Muscle layer of colon (tissue), 2 donors: ENCODE data around the gene LRRC7.

Source experiments
- H3K27ac ChIP-seq: one replicate; pipeline ENCODE4 v1.7.0; 2013; ENCODE audit warnings: low read depth, mild to moderate bottlenecking, low read length, moderate library complexity
- H3K27me3 ChIP-seq, 2 donors: one replicate each; pipeline ENCODE4 v1.7.0; 2013; ENCODE audit warnings: low read length in 2 of 2, mild to moderate bottlenecking in 2 of 2; ENCODE audit not compliant: insufficient read depth in 2 of 2, control insufficient read depth in 1 of 2
- H3K36me3 ChIP-seq: one replicate; pipeline ENCODE4 v1.7.0; 2013; ENCODE audit warnings: mild to moderate bottlenecking, low read length; ENCODE audit not compliant: insufficient read depth
- H3K4me1 ChIP-seq: one replicate; pipeline ENCODE4 v1.7.0; 2013; ENCODE audit warnings: mild to moderate bottlenecking, low read length; ENCODE audit not compliant: insufficient read depth
- H3K4me3 ChIP-seq, 2 donors: one replicate each; pipeline ENCODE4 v1.7.0; 2013; ENCODE audit warnings: low read length in 2 of 2, low read depth in 1 of 2, mild to moderate bottlenecking in 1 of 2, moderate library complexity in 1 of 2
- H3K9ac ChIP-seq: one replicate; pipeline ENCODE4 v1.7.0; 2013; ENCODE audit warnings: low read length
- H3K9me3 ChIP-seq: one replicate; pipeline ENCODE4 v1.7.0; 2013; ENCODE audit warnings: mild to moderate bottlenecking, low read length
- donor health status: abdominal sarcoma.
- donor health status: Adenocarcinoma of cecum.

Gene LRRC7

DNA sequence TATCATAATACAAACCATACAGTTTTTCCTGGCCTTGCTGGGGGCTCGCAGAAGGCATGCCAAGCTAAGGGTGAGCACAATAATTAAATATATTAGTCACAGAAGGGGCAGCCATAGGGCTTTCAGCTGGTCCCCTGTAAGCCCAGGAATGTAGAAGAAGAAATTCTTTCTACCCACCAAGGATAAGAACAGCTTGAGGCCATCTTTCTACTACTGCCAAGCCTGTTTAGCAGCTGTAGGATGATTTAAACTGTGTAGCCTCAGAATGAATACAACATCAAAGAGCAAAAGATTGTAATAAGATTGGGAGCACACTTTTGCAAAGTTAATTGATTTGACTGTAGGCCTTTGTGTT is 171.5 kb downstream of the LRRC7 start:
- Histone ChIP-seq H3K27ac (no peak overlapping the region), H3K27me3 (no peaks in the 10 kb centered on the region), H3K4me1 (no peaks in the 10 kb centered on the region), H3K4me3 (no peak overlapping the region), H3K9me3 (peaks cover 6% of the 10 kb centered on the region), H3K9ac (no peak overlapping the region), H3K36me3 (no peaks in the 10 kb centered on the region)

DNA sequence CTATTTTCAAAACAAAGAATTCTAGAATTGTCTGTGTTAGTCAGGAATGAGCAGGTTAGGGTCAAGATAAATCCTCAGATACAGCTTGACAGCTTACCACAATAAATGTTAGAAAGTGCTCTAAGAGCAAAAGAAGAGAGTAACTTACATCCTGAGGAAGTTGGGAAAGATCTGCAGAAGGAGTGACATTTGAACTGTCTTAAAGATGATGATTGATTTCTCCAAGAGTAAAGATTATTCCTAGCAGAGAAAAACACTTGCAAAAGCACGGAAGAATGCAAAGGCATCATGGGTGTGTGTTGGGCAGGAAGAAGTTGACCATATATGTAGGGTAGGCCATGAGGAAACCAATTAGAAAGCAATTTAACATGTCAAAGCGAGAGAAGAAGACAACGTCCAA is 175.4 kb downstream of the LRRC7 start:
- Histone ChIP-seq H3K9ac (no peak overlapping the region), H3K27ac (no peak overlapping the region), H3K4me3 (no peak overlapping the region), H3K9me3 (no peaks in the 10 kb centered on the region), H3K4me1 (no peaks in the 10 kb centered on the region), H3K27me3 (no peaks in the 10 kb centered on the region), H3K36me3 (no peaks in the 10 kb centered on the region)

DNA sequence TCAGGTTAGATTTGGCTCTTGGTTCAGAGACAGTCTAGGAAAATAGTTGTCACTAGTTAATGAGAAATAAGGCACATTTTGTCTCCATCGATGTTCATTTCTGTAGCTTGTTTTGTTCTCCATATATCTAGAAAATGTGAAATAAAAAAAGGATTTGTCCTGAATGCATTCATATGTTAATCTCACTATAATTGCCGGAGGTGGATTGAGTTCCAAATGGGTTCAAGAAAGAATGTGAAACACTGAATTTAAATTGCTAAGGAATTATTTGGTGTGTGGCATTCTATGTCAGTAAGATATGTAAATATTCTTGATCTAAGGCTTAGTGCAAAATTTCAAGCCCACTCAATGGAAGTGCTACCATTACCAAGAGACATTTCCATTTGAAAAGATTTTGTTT is 176.7 kb downstream of the LRRC7 start:
- Histone ChIP-seq H3K36me3 (no peaks in the 10 kb centered on the region), H3K4me1 (no peaks in the 10 kb centered on the region), H3K27ac (no peak overlapping the region), H3K9me3 (no peaks in the 10 kb centered on the region), H3K4me3 (no peak overlapping the region), H3K27me3 (no peaks in the 10 kb centered on the region), H3K9ac (no peak overlapping the region)

- Histone ChIP-seq H3K9me3 (no peaks in the 10 kb centered on the region), H3K27ac (no peak overlapping the region), H3K36me3 (no peaks in the 10 kb centered on the region), H3K4me1 (no peaks in the 10 kb centered on the region), H3K27me3 (no peaks in the 10 kb centered on the region), H3K9ac (no peak overlapping the region), H3K4me3 (no peak overlapping the region)
These were observed 179.5 kb downstream of the LRRC7 start for GRCh38 chr1:69747207-69747606.

GRCh38 chr1:69750638-69751037 is 182.9 kb downstream of the LRRC7 start:
- Histone ChIP-seq H3K36me3 (no peaks in the 10 kb centered on the region), H3K4me1 (no peaks in the 10 kb centered on the region), H3K27ac (no peak overlapping the region), H3K27me3 (no peaks in the 10 kb centered on the region), H3K9ac (no peak overlapping the region), H3K4me3 (no peak overlapping the region), H3K9me3 (no peaks in the 10 kb centered on the region)

DNA sequence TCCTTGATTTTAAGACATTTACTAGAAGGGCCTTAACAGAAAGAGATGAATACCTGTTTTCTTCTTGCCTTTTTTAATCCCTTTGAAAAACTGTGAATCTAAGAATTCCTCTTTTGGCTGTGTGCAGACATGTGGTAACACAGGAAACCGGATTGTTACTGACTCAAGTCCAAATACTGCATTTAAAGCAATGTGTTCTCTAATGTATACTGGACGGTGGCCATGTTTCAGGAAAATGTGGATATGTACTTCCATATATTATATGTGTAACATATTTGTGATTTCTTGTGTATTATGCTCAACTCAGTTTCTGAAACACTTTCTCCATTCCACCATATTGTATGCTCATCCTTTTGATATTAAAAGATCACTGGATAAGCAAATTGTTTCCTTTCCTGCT is 185.1 kb downstream of the LRRC7 start:
- Histone ChIP-seq H3K27ac (no peak overlapping the region), H3K4me3 (no peak overlapping the region), H3K9me3 (no peaks in the 10 kb centered on the region), H3K36me3 (no peaks in the 10 kb centered on the region), H3K9ac (no peak overlapping the region), H3K4me1 (no peaks in the 10 kb centered on the region), H3K27me3 (no peaks in the 10 kb centered on the region)

- no peak overlapping the region for H3K27ac ChIP-seq
- H3K36me3 ChIP-seq: no peaks in the 10 kb centered on the region
- H3K9ac ChIP-seq: no peak overlapping the region
- H3K9me3 ChIP-seq: no peaks in the 10 kb centered on the region
- no peaks in the 10 kb centered on the region for H3K4me1 ChIP-seq
- H3K27me3 ChIP-seq: no peaks in the 10 kb centered on the region
- no peak overlapping the region for H3K4me3 ChIP-seq
These were observed 186.8 kb downstream of the LRRC7 start for GRCh38 chr1:69754521-69754920.

- Histone ChIP-seq H3K4me3 (no peak overlapping the region), H3K27me3 (no peaks in the 10 kb centered on the region), H3K4me1 (no peaks in the 10 kb centered on the region), H3K36me3 (no peaks in the 10 kb centered on the region), H3K27ac (no peak overlapping the region), H3K9me3 (no peaks in the 10 kb centered on the region), H3K9ac (no peak overlapping the region)
These were observed 187.9 kb downstream of the LRRC7 start for GRCh38 chr1:69755647-69756046.

DNA sequence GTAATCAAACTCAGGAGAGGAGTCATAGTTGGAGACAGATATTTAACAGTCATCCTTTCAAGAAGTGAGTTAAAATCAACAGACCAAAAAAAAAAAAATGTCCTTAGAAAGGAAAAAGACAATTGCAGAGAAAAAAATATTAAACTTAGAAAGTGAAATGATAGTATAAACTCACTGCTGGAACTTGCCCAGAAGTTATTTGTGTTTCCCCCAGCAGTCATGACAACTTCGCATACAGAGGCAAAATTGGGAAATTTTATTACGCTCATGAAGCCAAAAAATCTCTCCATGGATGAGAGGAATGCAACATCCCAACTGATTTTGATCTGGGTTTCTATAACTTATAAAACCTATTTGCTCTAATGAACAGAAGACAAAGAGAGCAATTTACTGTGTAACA is 198.2 kb downstream of the LRRC7 start:
- no peaks in the 10 kb centered on the region for H3K4me1 ChIP-seq
- no peaks in the 10 kb centered on the region for H3K9me3 ChIP-seq
- H3K36me3 ChIP-seq: no peaks in the 10 kb centered on the region
- H3K27me3 ChIP-seq: no peaks in the 10 kb centered on the region
- H3K27ac ChIP-seq: no peak overlapping the region
- H3K9ac ChIP-seq: no peak overlapping the region
- H3K4me3 ChIP-seq: no peak overlapping the region

DNA sequence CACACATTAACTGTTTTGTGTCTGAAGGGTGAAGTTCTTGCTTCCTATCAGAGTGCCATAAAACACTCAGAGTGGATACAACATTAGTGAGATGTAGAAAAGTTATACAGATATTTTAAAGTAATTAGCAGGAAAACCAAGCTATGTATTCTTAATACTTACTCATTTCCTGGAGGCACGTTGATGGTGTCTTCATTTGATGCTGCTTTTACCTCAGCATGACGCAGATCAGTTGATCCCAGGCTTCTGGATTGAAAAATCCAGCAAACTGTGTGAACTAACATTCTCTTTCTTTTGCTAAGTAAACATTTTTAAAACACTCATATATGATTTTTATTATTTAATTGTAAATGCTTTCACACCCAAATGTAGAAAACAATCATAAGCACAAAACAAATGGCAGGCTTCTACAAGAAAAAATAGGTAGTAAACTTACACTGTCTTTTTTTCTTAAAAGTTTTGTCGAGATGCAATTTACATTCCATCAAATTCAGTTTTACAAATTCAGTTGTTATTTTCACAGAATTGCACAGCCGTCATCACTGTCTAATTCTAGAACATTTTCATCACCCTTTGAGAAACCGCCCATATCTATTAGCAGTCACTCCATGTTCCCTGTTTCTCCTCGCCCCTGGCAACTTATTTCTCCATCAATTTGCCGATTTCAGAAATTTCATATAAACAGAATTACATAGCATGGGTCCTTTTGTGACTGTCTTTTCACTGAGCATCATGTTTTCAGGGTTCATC is 198.9 kb downstream of the LRRC7 start:
- no peak overlapping the region for H3K27ac ChIP-seq
- no peaks in the 10 kb centered on the region for H3K36me3 ChIP-seq
- no peak overlapping the region for H3K9ac ChIP-seq
- no peaks in the 10 kb centered on the region for H3K27me3 ChIP-seq
- H3K4me1 ChIP-seq: no peaks in the 10 kb centered on the region
- no peak overlapping the region for H3K4me3 ChIP-seq
- no peaks in the 10 kb centered on the region for H3K9me3 ChIP-seq

- no peaks in the 10 kb centered on the region for H3K9me3 ChIP-seq
- H3K4me3 ChIP-seq: no peak overlapping the region
- no peaks in the 10 kb centered on the region for H3K27me3 ChIP-seq
- no peak overlapping the region for H3K9ac ChIP-seq
- H3K4me1 ChIP-seq: no peaks in the 10 kb centered on the region
- no peaks in the 10 kb centered on the region for H3K36me3 ChIP-seq
- no peak overlapping the region for H3K27ac ChIP-seq
These were observed 208.8 kb downstream of the LRRC7 start for GRCh38 chr1:69776555-69776954.

DNA sequence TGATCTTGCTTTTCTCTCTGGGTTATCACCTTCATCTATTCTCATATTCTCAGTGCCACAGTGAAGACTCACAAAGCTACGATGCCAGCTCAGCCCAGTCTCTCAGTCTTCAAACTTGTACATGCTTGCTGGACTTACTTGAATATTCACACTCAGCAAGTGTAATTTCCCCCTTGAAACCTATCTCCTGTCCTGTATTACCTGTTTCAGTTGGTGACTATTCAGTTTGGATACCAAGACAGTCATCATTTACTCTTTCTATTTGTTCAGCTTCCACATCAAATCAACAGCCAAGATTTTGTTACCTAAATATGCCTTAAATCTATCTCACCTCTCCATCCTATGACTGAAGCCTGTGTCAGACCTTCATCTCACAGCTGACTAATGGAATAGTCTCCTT is 209.7 kb downstream of the LRRC7 start:
- Histone ChIP-seq H3K27me3 (no peaks in the 10 kb centered on the region), H3K9ac (no peak overlapping the region), H3K4me1 (no peaks in the 10 kb centered on the region), H3K27ac (no peak overlapping the region), H3K4me3 (no peak overlapping the region), H3K9me3 (no peaks in the 10 kb centered on the region), H3K36me3 (no peaks in the 10 kb centered on the region)
